Measurements from ENCODE around the gene FRMD4A.

The FRMD4A gene

GRCh38 chr10:13671904-13672303 is 658.8 kb downstream of the FRMD4A start:
- TF ChIP-seq TCF12 (IDR thresholded peaks at IDR 0.05; ENCODE audit: low read depth) (no peak), MAX (IDR thresholded peaks at IDR 0.05) (no peak), REST (IDR thresholded peaks at IDR 0.05; ENCODE audit: low read depth) (no peak), CREB1 (IDR thresholded peaks at IDR 0.05; ENCODE audit: low read depth) (no peak), USF1 (IDR thresholded peaks at IDR 0.05) (no peak), TEAD4 (IDR thresholded peaks at IDR 0.05) (no peak), NFIC (IDR thresholded peaks at IDR 0.05) (no peak), EP300 (IDR thresholded peaks at IDR 0.05; ENCODE audit: borderline replicate concordance) (no peak), RAD21 (IDR thresholded peaks at IDR 0.05; ENCODE audit: low read depth) (no peak), EGR1 (IDR thresholded peaks at IDR 0.05) (no peak), FOXM1 (IDR thresholded peaks at IDR 0.05; ENCODE audit: borderline replicate concordance, low read depth) (no peak), CEBPB (IDR thresholded peaks at IDR 0.05) (no peak), TAF1 (IDR thresholded peaks at IDR 0.05; ENCODE audit: low read depth) (no peak), ZBTB7A (IDR thresholded peaks at IDR 0.05; ENCODE audit: low read depth) (no peak)

- TF ChIP-seq CREB1 (IDR thresholded peaks at IDR 0.05; ENCODE audit: low read depth) (no peak), EP300 (IDR thresholded peaks at IDR 0.05; ENCODE audit: borderline replicate concordance) (no peak), RAD21 (IDR thresholded peaks at IDR 0.05; ENCODE audit: low read depth) (no peak), TCF12 (IDR thresholded peaks at IDR 0.05; ENCODE audit: low read depth) (no peak)
These were observed 660.4 kb downstream of the FRMD4A start for GRCh38 chr10:13670311-13670710.

- TF ChIP-seq EP300 (IDR thresholded peaks at IDR 0.05; ENCODE audit: borderline replicate concordance), result no peak
- no peak for TF ChIP-seq USF1 (IDR thresholded peaks at IDR 0.05)
- no peak for TF ChIP-seq TCF12 (IDR thresholded peaks at IDR 0.05; ENCODE audit: low read depth)
- TF ChIP-seq ZBTB7A (IDR thresholded peaks at IDR 0.05; ENCODE audit: low read depth), result no peak
- TF ChIP-seq TAF1 (IDR thresholded peaks at IDR 0.05; ENCODE audit: low read depth), result no peak
- TF ChIP-seq CEBPB (IDR thresholded peaks at IDR 0.05), result no peak
- TF ChIP-seq EGR1 (IDR thresholded peaks at IDR 0.05), result no peak
- no peak for TF ChIP-seq YY1 (IDR thresholded peaks at IDR 0.05; ENCODE audit: low read depth)
- no peak for TF ChIP-seq CREB1 (IDR thresholded peaks at IDR 0.05; ENCODE audit: low read depth)
- TF ChIP-seq RAD21 (IDR thresholded peaks at IDR 0.05; ENCODE audit: low read depth), result no peak
- TF ChIP-seq NFIC (IDR thresholded peaks at IDR 0.05), result no peak
- TF ChIP-seq REST (IDR thresholded peaks at IDR 0.05; ENCODE audit: low read depth), result no peak
- TF ChIP-seq MAX (IDR thresholded peaks at IDR 0.05), result no peak
These were observed 660.8 kb downstream of the FRMD4A start for GRCh38 chr10:13669901-13670300.

GRCh38 chr10:13669182-13669855 is 661.4 kb downstream of the FRMD4A start:
- TF ChIP-seq TAF1 (IDR thresholded peaks at IDR 0.05; ENCODE audit: low read depth) (no peak), EP300 (IDR thresholded peaks at IDR 0.05; ENCODE audit: borderline replicate concordance) (no peak), RAD21 (IDR thresholded peaks at IDR 0.05; ENCODE audit: low read depth) (no peak)

- TF ChIP-seq MAX (IDR thresholded peaks at IDR 0.05), result no peak
- TF ChIP-seq CREB1 (IDR thresholded peaks at IDR 0.05; ENCODE audit: low read depth), result no peak
- TF ChIP-seq TEAD4 (IDR thresholded peaks at IDR 0.05), result no peak
- no peak for TF ChIP-seq EGR1 (IDR thresholded peaks at IDR 0.05)
- no peak for TF ChIP-seq ZBTB7A (IDR thresholded peaks at IDR 0.05; ENCODE audit: low read depth)
- TF ChIP-seq USF1 (IDR thresholded peaks at IDR 0.05), result no peak
- no peak for TF ChIP-seq YY1 (IDR thresholded peaks at IDR 0.05; ENCODE audit: low read depth)
These were observed 662.6 kb downstream of the FRMD4A start for GRCh38 chr10:13668126-13668525.

All from Ishikawa (cell line).